Activated T-helper 17 cell treated with anti-CD3 and anti-CD28 coated beads, Interleukin-2, amount 50 U/mL, for 72 hours (primary cell): ENCODE data around the gene SYDE2. TPM values are rescaled to one million over a fixed set of nuclear protein-coding genes. Genes with fewer than 3 reads are reported as not detected.
"Not testable (repeated sequence)": the region's sequence is repeated elsewhere in the genome, so short reads cannot be mapped to it uniquely, and the experiment has no call there.

Experiments
- ATAC-seq: fragments of 150-1000 bp; cut with Tn5 transposase; replicated peaks from 2 replicates; pipeline ENCODE4 v1.10.0; 2021; ENCODE audit warnings: mild to moderate bottlenecking, moderate library complexity
- H3K27ac Mint-ChIP-seq: one replicate; pipeline ENCODE4 v1.8.0; 2022; ENCODE audit warnings: mixed read lengths
- H3K27me3 Mint-ChIP-seq: one replicate; pipeline ENCODE4 v1.8.0; 2022; ENCODE audit warnings: mixed read lengths
- H3K36me3 Mint-ChIP-seq: one replicate; pipeline ENCODE4 v1.8.0; 2022; ENCODE audit warnings: low read depth, mild to moderate bottlenecking, mixed read lengths
- H3K4me1 Mint-ChIP-seq: one replicate; pipeline ENCODE4 v1.8.0; 2022; ENCODE audit warnings: mixed read lengths
- H3K4me3 Mint-ChIP-seq: one replicate; pipeline ENCODE4 v1.8.0; 2022; ENCODE audit warnings: mild to moderate bottlenecking, mixed read lengths
- H3K9me3 Mint-ChIP-seq: one replicate; pipeline ENCODE4 v1.8.0; 2022; ENCODE audit warnings: mixed read lengths
- total RNA-seq, 2 donors: library from RNA; stranded (reverse); gene quantifications; one replicate each; pipeline ENCODE4 v1.2.3, GENCODE V29; 2022

The SYDE2 gene
- total RNA-seq, 2 donors from 2014 or later = 1.4 to 2.3 TPM

DNA sequence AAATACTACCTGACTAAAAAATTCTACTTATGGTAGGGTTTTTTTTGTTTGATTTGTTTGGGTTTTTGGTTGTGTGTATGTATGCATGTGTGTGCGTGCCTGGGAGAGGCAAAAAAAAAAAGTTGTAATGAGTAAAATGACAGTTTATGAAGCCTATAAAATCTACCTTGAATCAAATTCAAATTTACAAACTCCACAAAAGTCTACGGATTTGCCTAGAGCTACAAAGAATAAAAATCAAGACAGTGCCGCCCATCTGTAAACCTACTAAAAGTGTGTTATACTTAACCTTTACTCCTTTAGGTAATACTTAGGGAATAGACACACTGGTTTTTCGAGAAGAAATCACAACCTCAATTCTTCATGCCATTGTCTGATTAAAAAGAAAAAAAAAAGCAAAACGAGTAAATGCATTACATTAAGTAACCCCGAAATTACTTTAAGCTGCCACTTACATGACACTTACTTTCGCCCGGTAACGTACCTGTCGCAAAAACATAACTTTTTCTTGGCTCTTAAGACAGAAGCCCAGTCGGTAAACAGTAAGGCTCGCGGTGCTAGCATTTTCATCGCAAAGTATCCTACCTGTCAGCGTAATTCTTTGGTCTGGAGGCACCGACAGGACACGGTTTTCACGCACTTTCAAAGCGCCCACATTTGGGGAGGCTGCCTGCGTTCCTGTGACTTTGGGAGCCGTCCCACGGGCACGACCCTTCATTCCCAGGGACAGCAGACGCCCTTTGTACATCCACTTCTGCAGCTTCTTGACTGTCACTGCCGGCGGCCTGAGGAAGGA lies 951 bp downstream of the SYDE2 start:
- H3K36me3 Mint-ChIP-seq = no peaks in the 10 kb centered on the region
- ATAC-seq = no peak
- H3K4me1 Mint-ChIP-seq = no peaks in the 10 kb centered on the region
- H3K27ac Mint-ChIP-seq = no peak overlapping the region
- peaks cover 4% of the 10 kb centered on the region for H3K27me3 Mint-ChIP-seq
- peak overlapping the region; percentile 81 for H3K4me3 Mint-ChIP-seq
- no peaks in the 10 kb centered on the region for H3K9me3 Mint-ChIP-seq

DNA sequence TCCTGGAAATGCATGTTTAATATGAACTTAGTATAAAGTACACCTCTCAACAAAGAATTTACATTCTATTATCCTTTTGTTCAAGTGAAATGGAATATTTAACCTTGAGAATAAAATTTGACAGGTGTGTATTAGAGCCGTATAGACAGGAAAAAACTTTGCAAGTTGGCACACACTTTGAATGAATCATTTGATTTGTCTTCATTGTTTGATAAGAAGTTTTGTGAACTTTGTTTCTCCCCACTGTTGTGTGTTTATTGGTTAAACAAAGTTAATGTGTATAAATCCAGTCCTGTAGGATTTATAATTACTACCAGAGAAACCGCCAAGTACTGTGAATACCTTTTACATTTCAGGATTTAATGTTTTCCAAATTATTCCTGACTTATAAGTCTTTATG lies 2.0 kb downstream of the SYDE2 start:
- no peak for ATAC-seq
- H3K27me3 Mint-ChIP-seq = no peaks in the 10 kb centered on the region
- H3K36me3 Mint-ChIP-seq = no peaks in the 10 kb centered on the region
- H3K27ac Mint-ChIP-seq = no peak overlapping the region
- H3K4me1 Mint-ChIP-seq = no peaks in the 10 kb centered on the region
- H3K9me3 Mint-ChIP-seq = no peaks in the 10 kb centered on the region
- peak overlapping the region; percentile 81 for H3K4me3 Mint-ChIP-seq

DNA sequence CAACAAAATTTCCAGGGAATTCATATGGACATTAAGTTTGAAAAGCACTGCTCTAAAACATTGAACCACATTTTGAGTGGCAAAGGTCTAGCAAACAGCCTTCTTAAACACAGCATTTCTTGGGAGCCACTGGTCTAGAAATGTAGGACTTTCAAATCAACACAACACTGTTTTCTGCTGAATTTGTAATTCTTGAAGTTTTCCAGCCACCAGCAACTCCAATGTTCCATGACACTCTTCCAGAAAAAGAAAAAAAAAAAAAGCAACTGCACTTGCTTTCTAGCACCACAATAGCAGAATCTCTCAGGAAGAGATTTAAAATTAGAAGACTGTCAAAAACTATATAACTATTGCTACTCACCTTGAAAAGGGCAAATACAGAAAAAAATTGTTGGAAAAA lies 4.5 kb downstream of the SYDE2 start:
- Mint-ChIP-seq H3K4me1 (no peaks in the 10 kb centered on the region), H3K36me3 (no peaks in the 10 kb centered on the region), H3K27ac (no peak overlapping the region), H3K9me3 (no peaks in the 10 kb centered on the region), H3K27me3 (no peaks in the 10 kb centered on the region), H3K4me3 (no peak overlapping the region)
- ATAC-seq = no peak

DNA sequence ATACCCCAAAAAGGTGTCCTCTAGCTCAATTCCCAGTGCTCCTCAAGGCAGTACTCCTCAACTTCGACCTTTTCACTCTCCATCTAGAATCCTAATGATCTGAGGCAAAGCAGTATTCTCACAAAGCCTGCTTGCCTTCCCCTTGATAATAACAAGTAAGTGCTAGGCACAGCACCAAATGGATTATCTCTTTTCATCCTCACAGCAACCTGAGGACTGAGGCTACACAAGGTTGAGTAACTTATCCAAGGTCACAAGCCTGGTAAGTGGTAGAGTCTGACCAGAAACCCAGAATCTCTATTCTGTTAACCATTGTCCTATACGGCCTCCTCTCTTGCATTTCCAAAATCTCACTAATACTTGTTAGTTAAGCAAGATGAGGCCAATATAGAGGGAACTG lies 5.1 kb downstream of the SYDE2 start:
- H3K4me3 Mint-ChIP-seq = no peak overlapping the region
- ATAC-seq = no peak
- H3K36me3 Mint-ChIP-seq = no peaks in the 10 kb centered on the region
- H3K4me1 Mint-ChIP-seq = no peaks in the 10 kb centered on the region
- H3K27ac Mint-ChIP-seq = no peak overlapping the region
- H3K27me3 Mint-ChIP-seq = no peaks in the 10 kb centered on the region
- H3K9me3 Mint-ChIP-seq = no peaks in the 10 kb centered on the region

DNA sequence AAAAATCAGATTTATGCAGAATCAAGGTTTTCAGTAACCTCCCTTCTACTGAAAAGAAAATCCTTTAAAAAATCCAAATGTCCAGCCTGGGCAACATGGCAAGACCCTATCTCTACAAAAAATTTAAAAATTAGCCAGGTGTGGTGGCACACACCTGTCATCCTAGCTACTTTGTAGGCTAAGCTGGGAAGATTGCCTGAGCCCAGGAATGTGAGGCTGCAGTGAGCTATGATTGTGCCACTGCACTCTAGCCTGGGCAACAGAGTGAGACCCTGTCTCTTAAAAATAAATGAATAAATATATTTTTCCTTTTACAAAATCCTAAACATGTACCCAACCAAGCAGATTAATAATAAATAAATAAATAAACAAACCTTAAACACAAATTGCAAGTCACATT lies 8.7 kb downstream of the SYDE2 start:
- not testable (repeated sequence) for H3K4me1 Mint-ChIP-seq, ATAC-seq, H3K4me3 Mint-ChIP-seq, H3K27me3 Mint-ChIP-seq, H3K27ac Mint-ChIP-seq, H3K9me3 Mint-ChIP-seq
- peaks cover 21% of the 10 kb centered on the region for H3K36me3 Mint-ChIP-seq

DNA sequence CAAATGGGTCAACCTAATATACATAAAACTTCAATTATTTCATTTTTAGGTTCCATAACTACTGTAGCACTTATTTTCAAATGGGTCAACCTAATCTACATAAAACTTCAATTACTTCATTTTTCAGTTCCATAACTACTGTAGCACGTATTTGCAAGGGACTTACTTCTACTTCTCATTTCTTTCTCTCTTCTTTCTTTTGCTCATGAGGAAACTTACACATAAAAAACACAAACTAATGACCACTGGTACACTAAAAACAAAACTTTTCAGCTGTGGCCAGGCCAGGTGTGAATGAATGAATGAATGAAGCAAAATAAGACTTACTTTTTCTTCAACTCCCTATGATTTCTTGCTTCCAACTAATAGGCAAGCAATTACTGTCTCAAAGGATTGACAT lies 11.7 kb downstream of the SYDE2 start:
- ATAC-seq = no peak
- peaks cover 21% of the 10 kb centered on the region for H3K36me3 Mint-ChIP-seq

DNA sequence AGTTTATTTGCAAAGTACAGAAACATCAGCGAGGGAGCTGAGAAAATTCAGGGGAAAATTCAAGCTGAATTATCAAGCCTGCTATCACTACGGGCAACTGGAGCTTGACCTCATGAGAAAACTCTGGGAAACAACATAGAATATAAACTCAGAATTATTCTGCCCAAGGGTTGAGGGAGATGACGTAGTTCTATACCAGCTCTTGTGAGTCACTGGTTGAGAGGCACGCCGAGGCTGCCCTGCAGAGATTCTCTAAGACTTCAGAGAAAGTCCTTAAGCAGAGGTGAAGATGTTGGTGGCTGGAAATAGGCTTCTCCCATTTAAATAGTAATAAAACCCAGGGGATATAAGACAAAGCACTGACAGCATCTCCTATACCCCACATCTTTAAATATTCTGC lies 12.3 kb downstream of the SYDE2 start:
- Mint-ChIP-seq H3K27ac (no peak overlapping the region), H3K4me1 (no peaks in the 10 kb centered on the region), H3K4me3 (no peak overlapping the region), H3K9me3 (no peaks in the 10 kb centered on the region), H3K36me3 (peaks cover 21% of the 10 kb centered on the region), H3K27me3 (no peaks in the 10 kb centered on the region)
- no peak for ATAC-seq

More for the DNA sequence above, 11.7 kb downstream of the SYDE2 start:
- H3K4me3 Mint-ChIP-seq = no peak overlapping the region
- H3K27ac Mint-ChIP-seq = no peak overlapping the region
- H3K4me1 Mint-ChIP-seq = no peaks in the 10 kb centered on the region
- no peaks in the 10 kb centered on the region for H3K9me3 Mint-ChIP-seq
- no peaks in the 10 kb centered on the region for H3K27me3 Mint-ChIP-seq

DNA sequence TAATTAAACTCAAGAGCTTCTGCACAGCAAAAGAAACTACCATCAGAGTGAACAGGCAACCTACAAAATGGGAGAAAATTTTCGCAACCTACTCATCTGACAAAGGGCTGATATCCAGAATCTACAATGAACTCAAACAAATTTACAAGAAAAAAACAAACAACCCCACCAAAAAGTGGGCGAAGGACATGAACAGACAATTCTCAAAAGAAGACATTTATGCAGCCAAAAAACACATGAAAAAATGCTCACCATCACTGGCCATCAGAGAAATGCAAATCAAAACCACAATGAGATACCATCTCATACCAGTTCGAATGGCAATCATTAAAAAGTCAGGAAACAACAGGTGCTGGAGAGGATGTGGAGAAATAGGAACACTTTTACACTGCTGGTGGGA lies 13.8 kb downstream of the SYDE2 start:
- not testable (repeated sequence) for H3K4me3 Mint-ChIP-seq, H3K4me1 Mint-ChIP-seq

DNA sequence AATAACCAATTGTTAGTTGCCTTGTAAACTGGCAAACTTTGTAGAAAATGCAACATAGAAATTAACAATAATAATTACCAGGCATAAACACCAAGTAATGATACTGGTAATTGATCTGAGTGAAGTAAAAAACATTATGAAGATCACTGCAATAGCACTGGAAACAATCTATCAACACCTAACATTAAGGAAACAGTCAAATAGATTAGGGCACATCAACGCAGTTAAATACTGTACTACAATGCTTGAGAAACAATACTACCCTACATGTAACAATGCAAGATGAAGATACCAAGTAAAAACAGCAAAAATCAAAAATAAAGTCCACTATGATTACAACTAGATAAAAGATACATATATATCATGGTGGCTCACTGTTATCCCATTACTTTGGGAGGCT lies 16.6 kb downstream of the SYDE2 start:
- H3K36me3 Mint-ChIP-seq = peaks cover 16% of the 10 kb centered on the region
- no peaks in the 10 kb centered on the region for H3K9me3 Mint-ChIP-seq
- H3K4me3 Mint-ChIP-seq = no peak overlapping the region
- no peak for ATAC-seq
- H3K27me3 Mint-ChIP-seq = no peaks in the 10 kb centered on the region
- no peak overlapping the region for H3K27ac Mint-ChIP-seq
- peaks cover 5% of the 10 kb centered on the region for H3K4me1 Mint-ChIP-seq

More for the DNA sequence above, 13.8 kb downstream of the SYDE2 start:
- H3K36me3 Mint-ChIP-seq = peaks cover 28% of the 10 kb centered on the region
- not testable (repeated sequence) for H3K27me3 Mint-ChIP-seq, H3K27ac Mint-ChIP-seq, H3K9me3 Mint-ChIP-seq, ATAC-seq

DNA sequence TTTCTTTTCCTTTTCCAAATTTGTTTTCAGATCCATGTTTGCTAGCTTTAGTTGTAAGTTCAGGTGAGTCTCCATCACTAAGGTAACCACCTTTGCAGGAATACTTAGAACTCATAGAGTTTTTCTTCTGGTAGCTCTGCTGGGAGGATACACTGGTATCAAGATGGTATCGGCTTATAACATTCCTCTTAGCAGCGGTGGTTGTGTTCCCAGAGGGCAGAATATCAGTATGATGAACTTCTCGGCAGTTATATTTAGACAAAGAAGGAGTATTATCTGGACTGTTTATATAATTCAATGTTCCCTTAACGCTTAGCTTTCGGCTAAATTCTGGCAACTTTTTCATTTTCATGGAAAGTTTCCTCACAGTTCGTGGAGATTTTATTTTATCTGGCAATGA lies 18.1 kb downstream of the SYDE2 start:
- peaks cover 7% of the 10 kb centered on the region for H3K4me1 Mint-ChIP-seq
- no peak for ATAC-seq
- H3K4me3 Mint-ChIP-seq = no peak overlapping the region
- H3K36me3 Mint-ChIP-seq = peaks cover 7% of the 10 kb centered on the region
- no peak overlapping the region for H3K27ac Mint-ChIP-seq
- H3K27me3 Mint-ChIP-seq = no peaks in the 10 kb centered on the region
- H3K9me3 Mint-ChIP-seq = no peaks in the 10 kb centered on the region

DNA sequence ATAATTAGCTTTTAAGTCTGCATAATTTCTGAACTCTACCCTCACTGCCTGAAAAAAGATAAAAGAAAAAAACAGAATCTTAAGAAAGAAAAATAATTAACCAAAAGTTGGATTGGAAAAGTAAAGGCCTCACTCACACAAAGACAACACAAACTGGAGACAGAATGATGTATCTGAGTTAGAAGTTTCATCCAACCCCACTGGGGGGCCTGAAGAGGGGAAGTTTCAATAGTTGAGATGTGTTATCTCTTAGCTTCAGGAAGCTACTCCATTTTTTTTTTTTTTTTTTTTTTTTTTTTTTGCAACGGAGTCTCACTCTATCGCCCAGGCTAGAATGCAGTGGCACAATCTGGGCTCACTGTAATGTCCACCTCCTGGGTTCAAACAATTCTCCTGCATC lies 19.9 kb downstream of the SYDE2 start:
- Mint-ChIP-seq H3K4me3 (no peak overlapping the region), H3K27ac (no peak overlapping the region)

DNA sequence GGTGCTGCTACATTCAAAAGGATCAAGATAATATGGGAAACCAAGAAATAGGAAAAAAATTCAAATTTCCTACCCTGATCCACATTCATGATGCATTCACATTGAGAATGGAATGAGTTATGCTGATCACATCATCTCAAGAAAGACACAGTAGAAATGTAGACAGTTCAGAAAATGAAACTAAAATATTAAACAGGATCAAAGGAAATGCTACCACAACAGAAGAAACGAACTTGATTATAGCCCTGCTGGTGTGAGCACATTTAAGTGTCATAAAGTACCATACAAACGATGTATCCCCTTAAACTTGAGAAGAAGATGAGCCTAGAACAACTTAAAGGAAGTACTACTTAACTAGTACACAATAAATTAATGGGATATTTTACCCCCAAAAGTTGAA lies 21.3 kb downstream of the SYDE2 start:
- Mint-ChIP-seq H3K36me3 (peaks cover 7% of the 10 kb centered on the region), H3K9me3 (no peaks in the 10 kb centered on the region), H3K27ac (peak overlapping the region; percentile 46), H3K4me3 (peak overlapping the region; percentile 66), H3K4me1 (peaks cover 7% of the 10 kb centered on the region), H3K27me3 (no peaks in the 10 kb centered on the region)
- ATAC-seq = peak; percentile 73

More for the DNA sequence above, 19.9 kb downstream of the SYDE2 start:
- Mint-ChIP-seq H3K27me3 (no peaks in the 10 kb centered on the region), H3K9me3 (no peaks in the 10 kb centered on the region), H3K4me1 (peaks cover 7% of the 10 kb centered on the region), H3K36me3 (peaks cover 7% of the 10 kb centered on the region)
- no peak for ATAC-seq

DNA sequence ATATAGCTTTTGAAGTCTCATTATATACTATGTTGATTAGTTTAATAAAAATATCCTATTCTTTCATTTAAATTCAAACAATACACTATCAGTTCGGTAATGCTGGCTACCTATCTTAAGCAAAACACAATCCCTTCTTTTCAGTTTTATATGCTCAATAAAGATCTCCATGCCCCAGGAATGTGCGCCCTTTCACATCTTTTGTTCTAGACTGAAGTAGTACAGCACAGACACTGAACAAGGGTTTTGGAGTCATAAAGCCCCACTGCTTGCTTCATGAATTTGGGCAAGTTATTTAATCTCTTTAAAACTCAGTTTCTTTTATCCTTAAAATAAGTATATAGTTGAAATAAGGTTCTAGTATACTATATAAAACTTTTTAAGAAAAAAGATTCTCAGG lies 22.4 kb downstream of the SYDE2 start:
- no peak for ATAC-seq

DNA sequence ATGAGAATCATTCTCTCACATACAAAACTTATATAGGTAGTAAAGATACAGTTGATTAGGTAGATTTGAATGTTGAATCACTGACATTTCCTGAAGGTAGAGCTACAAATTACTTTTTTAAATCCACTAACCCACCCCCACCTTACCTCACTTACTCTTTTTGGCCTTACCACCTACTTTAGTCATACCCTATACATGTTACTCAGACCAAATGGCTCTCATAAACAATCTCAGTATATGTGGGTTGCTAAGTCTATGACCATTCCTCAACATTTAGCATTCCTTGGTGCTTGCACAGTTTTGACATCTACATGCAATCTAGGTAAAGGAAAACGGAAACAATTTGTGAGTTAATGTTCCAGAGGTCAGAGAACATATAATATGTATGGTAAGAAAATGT lies 26.3 kb downstream of the SYDE2 start:
- Mint-ChIP-seq H3K27ac (no peak overlapping the region), H3K9me3 (no peaks in the 10 kb centered on the region), H3K4me3 (no peak overlapping the region), H3K27me3 (no peaks in the 10 kb centered on the region), H3K36me3 (no peaks in the 10 kb centered on the region), H3K4me1 (peaks cover 11% of the 10 kb centered on the region)
- ATAC-seq = peak; percentile 87

More for the DNA sequence above, 22.4 kb downstream of the SYDE2 start:
- H3K4me1 Mint-ChIP-seq = peaks cover 7% of the 10 kb centered on the region
- no peak overlapping the region for H3K27ac Mint-ChIP-seq
- no peaks in the 10 kb centered on the region for H3K27me3 Mint-ChIP-seq
- H3K36me3 Mint-ChIP-seq = peaks cover 7% of the 10 kb centered on the region
- no peaks in the 10 kb centered on the region for H3K9me3 Mint-ChIP-seq
- H3K4me3 Mint-ChIP-seq = no peak overlapping the region

DNA sequence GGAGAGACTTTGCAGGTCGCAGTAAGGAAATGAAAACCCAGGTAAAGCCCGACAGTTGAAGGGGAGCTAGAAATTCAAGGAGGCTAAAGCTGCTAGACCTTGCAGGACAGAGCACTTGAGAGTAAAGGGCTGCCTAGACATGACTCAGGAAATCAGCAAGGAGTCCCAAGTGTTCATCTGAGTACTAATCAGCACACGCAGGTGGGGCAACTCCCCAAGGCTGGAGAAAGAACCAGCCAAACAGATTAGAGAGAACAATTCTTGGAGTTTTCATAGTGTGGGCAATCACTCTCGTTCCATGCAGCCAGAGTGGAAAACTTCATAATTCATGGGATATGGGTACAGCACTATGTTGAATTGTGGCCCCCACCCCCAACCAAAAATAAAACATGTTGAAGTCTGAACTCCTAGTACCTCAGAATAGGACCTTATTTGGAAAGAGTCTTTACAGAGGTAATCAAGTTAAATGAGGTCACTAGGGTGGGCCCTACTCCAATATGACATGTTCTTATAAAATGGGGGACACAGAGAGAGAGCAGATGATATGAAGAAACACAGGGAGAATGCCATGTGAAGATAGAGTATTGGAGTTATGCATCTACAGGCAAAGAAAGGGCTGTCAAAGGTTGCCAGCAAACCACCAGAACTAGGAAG lies 28.0 kb downstream of the SYDE2 start:
- H3K4me1 Mint-ChIP-seq = peaks cover 8% of the 10 kb centered on the region
- no peak for ATAC-seq
- no peak overlapping the region for H3K27ac Mint-ChIP-seq
- no peaks in the 10 kb centered on the region for H3K27me3 Mint-ChIP-seq
- H3K4me3 Mint-ChIP-seq = no peak overlapping the region
- H3K9me3 Mint-ChIP-seq = no peaks in the 10 kb centered on the region
- no peaks in the 10 kb centered on the region for H3K36me3 Mint-ChIP-seq
